COLO668 (cell line): ENCODE measurements around the gene ZPBP.
"Not testable (repeated sequence)": the region's sequence is repeated elsewhere in the genome, so short reads cannot be mapped to it uniquely, and the experiment has no call there.

ENCODE experiments used
- DNase-seq: peaks from one replicate; lab custom pipeline; 2025; ENCODE audit not compliant: unreplicated experiment; lab: John Stamatoyannopoulos, UW

ZPBP gene

DNA sequence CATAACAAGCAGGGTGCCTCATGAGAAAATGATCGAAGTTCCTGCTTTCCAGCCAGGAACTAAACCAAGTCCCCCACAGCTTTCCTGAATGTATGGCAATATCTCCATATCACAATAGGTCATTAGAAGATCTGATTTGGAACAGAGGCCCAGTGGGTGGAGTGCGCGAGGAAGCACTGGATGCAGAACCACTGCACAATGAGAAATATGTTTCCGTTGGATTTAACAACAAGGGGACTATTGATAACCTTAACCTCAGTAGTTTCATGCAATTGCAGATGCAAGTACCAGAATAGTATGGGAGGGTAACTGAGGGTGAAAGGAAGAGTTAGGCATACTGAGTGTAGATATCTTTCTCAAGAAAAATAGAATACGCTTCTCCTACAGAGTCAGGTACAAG lies 45.3 kb downstream of the ZPBP start:
- DNase-seq = no peak

DNA sequence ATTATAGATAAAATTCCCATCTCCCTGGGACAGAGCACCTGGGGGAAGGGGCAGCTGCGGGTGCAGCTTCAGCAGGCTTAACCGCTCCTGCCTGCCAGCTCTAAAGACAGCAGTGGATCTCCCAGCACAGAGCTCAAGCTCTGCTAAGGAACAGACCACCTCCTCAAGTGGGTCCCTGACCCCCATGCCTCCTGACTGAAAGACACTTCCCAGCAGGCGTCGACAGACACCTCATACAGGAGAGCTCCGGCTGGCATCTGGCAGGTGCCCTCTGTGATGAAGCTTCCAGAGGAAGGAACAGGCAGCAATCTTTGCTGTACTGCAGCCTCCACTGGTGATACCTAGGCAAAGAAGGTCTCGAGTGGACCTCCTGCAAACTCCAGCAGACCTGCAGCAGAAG lies 51.9 kb downstream of the ZPBP start:
- DNase-seq = not testable (repeated sequence)

DNA sequence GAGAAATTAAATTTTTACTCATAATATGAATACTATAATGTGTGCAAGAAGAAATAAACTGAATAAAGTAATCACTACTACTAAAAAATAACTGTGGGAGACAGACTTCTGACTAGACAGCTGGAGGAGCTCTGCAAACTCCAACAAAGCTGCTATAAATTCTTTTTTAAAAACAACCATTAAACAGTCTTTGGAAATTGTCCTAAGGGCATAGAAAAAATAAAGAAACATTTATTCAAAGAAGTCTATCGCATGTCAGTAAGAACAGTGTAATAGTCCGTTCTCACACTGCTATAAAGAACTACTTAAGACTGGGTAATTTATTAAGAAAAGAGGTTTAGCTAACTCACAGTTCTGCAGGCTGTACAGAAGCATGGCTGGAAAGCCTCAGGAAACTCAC lies 56.0 kb downstream of the ZPBP start:
- DNase-seq = no peak

DNA sequence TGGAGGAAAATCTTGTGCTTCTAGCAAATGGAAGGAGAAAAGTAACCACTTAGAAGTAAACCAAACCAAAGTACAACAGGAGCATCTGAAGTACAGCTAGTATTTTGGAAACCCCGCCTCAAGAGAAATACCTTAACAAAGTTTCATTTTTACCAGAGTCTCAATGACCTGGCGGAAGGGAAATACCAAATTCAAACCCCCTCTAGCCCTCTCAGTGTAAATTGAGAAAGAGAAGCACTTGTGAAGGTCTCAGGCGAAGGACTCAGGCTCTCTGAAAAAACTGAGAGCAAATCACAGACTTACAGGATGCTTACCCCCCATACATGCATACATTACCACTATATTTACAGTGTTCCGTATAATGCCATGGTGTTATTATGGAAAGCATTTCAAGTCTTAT lies 70.1 kb downstream of the ZPBP start:
- no peak for DNase-seq

DNA sequence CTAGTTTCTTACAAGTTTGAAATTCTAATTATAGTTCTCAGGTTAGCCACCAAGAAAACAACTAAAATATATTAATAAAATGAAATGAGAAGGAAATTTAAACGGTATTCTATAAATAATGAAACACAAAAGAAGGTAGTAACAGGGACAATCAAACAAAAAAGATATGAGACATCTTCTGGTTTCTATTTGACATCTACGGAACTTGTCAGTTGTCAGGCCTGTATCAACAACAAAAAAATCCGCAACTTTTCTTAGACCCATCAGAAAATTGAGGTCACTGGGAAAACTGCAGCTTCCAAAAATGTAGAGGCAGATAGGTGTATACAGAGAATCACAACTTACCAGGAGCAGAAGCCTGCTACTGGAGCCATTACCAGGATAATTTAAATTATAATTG lies 70.6 kb downstream of the ZPBP start:
- no peak for DNase-seq

DNA sequence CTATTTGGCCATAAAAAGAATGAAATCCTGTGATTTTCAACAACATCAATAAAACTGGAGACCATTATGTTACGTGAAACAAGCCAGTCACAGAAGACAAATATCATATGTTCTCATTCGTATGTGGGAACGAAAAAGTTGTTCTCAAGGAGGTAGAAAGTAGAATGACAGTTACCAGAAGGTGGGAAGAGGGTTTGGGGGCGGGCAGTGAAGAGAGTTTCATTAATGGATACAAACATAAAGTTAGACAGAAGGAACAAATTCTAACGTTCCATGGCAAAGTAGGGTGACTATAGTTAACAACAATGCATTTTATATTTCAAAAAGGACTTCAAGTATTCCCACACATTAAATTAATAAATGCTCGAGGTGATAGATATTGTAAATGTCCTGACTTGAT lies 97.4 kb downstream of the ZPBP start:
- DNase-seq = no peak

DNA sequence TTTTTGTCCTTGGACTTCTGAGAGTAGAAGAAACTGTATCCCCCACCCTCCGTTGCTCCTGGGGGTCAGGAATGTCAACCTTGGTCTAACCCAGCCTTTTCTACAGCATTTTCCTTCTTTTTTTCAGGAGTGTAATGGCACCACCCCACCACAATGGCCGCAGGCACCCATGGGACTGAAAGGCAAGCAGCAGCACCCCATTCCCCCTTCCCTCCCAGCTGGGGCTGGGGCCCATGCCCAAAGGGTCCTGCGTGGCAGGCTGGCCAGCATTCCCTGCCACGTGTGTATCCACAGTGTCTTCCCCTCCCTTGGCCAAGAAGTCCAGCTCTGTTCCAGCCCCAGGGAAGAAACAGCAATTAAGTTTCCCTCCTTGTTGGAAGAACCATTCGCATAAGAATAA lies 106.9 kb downstream of the ZPBP start:
- DNase-seq = no peak

DNA sequence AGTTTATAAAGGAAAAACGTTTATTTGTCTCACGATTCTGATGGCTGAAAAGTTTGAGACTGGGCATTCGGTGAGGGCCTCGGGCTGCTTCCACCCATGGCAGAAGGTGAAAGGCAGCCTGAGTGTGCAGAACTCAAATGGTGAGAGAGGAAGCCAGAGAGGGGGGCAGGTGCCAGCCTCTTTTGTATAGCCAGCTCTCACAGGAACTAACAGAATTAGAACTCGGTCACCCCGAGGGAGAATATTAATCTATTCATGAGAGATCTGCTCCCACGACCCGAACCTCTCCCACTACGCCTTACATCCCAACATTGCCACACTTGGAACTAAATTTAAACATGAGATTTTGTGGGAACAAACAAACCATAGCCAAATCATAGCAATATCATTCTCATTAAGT lies 112.6 kb downstream of the ZPBP start:
- peak; percentile 51 for DNase-seq

DNA sequence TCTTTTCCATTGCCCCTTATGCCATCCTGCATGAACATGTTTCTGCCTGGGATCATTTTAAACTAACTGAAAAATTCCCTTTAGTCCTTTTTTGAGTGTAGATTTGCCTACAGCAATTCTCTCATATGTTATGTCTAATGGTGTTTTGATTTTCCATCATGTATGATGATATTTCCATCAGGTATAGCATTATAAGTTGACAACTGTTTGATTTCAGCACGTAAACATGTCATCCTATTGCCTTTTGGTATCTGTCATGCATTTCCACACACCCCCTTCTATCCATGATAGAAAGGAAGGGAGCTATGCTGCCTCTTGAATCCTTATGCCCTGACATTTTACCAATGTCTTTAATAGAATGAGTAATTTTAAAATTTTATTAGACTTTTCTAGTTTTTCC lies 116.8 kb downstream of the ZPBP start:
- DNase-seq = no peak

DNA sequence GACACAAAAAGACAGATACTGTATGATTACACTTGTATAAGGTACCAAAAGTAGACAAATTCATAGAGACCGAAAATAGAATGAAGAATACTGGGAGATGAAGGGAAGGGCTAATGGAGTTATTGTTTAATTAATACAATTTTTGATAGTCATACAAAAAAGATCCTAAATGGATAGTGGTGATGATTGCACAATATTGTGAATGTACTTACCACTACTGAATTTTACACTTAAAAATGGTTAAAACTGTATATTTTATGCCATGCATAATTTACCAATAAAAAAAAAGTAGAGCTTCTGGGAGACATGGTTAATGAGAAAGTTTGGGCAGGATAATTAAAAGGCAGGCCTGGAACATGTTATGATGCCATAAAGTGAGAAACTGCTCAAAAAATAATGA lies 119.0 kb downstream of the ZPBP start:
- DNase-seq = no peak

DNA sequence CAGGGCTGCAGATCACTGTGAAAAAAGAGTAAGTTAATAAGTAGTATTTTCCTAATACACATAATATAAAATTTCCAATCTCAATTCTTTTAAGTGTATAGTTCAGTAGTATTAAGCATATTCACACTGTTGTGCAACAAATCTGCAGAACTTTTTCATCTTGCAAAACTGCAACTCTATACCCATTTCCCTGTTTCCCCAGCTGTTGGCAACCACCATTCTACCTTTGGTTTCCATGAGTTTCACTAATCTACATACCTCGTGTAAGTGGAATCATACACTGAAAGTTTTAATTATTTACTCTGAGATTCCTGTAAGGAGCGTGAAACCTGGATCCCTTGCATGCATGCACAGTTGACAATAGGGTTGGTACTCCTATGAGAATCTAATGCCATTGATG lies 155.4 kb downstream of the ZPBP start:
- DNase-seq = no peak

DNA sequence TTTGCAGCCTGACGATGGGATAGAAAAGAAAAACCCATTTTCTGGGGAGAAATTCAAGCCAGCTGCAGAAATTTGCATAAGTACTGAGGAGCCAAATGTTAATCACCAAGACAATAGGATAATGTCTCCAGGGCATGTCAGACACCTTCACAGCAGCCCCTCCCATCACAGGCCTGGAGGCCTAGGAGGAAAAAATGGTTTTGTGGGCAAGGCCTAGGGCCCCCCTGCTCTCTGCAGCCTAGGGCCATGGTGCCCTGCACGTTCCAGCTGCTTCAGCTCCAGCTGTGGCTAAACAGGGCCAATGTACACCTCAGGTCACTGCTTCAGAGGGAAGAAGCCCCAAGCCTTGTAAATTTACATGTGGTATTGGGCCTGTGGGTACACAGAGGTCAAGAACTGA lies 161.4 kb downstream of the ZPBP start:
- DNase-seq = no peak

DNA sequence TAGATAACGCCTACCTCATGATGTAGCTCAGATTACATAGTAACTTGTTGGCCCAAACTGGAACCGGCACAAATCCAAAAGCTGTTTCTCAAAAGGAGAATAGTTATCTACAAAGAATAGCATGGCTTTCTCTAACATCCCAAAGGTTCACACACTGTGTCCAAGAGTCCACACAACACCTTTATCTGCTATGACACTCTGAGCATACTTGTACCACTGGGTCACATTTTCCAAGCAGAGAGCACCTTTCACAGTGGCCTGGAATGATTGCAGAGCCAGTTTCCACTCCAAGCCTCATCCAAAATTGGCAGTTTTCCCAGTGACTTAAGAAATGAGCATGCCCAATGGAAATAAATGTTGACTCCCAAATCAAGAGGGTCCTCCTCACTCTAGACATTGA lies 164.3 kb downstream of the ZPBP start:
- DNase-seq = no peak

DNA sequence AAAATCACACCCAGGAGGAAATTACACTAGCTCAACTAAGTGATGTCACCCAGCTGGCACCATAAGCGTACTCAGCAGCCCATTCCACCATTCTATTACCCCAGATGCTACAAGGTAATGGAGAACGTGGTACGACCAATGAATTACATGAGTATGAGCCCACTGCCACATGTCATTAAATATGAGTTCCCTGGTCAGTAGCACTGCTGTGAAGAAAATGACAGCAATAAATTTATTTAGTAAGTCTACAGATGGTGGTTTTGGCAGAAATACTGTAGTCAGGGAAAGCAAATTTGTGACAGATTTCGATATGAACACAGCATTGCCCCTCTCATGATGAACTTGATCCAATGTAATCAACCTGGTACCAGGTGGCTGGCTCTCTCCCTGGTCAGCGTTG lies 165.4 kb downstream of the ZPBP start:
- DNase-seq = no peak

DNA sequence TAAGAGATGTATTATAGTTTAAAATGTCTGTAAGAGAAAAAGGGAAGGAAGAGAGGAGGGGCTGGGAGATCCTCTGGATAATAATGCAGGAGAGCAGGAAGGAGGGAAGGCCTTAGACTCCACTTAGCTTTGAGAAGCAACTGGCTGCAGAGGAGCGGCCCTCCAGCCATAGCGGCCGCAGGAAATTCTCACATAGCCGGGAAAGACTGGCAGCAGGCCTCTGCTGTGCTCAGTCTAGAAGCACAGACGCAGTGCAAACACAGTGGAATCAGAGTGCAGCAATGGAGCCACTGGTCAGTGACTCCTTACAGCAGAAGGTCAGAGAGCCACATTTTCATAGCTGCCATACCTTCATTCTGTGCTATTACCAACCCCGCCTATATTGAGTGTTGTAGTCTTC lies 166.3 kb downstream of the ZPBP start:
- no peak for DNase-seq

DNA sequence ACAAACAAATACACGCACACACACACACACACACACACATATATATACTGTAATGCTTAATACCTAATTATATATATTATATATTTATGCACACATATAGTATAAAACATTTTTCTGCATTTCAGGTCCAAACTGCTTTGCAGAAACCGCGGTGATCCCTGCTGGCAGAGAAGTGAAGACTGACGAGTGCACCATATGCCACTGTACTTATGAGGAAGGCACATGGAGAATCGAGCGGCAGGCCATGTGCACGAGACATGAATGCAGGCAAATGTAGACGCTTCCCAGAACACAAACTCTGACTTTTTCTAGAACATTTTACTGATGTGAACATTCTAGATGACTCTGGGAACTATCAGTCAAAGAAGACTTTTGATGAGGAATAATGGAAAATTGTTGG lies 181.1 kb downstream of the ZPBP start:
- no peak for DNase-seq

DNA sequence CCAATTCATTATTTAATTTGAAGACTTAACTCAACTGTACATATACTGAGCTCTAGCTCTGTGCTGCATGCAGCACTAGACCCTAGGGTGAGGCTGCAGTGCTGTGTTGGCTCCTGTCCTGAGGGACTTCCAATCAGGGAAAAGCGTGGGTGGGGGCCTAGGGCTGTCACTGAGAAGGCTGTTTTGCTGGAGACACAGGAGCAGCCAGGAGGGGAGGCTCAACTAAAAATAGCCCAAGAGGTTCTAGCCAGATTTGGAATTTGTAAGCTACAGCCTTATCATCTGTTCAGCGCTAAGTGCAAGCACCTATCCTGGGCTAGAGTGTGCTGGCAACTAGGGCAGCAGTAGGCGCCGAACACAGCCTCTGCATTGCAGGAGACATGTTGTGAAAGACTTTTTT lies 198.5 kb downstream of the ZPBP start:
- no peak for DNase-seq

DNA sequence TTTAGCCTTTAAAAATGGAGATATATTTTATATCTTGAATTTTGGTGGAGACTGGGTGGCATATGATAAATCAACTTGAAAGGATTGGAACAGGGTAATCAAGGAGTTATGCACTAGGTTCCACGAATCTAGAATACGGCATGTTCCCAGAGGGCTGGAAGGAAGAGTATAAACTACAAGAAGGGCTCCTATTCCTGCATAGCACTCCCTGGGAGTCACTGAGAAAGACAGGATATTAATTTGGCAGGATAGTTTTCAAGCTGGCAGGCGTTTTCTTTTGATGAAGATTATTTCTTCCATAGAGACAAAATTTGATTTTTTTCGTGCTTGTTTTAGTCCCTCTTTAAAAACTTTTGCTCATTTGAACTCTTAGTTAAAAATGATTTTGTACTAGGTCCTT lies 199.9 kb downstream of the ZPBP start:
- no peak for DNase-seq

DNA sequence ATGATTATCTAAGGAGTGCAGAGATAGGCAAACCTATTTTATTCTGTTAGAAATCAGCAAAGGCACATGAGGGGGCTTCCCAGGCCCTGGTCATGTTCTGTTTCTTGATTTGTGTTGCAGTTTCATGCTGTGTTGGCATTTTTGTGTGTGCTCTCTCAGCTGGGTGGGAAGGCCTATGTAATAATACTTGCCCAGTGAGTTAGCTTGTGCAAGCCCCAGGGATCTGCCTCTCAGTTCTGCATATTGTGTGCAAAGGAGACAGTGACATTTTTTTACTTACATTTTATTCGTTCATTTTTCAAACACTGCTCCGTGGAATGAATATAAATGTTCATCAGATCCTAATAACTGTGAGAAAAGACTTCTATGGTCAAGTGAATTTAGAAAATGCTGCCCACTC lies 200.6 kb downstream of the ZPBP start:
- DNase-seq = no peak
